ENCODE measurements around the gene DGCR2.
A peak's percentile ranks its signal among the peaks of the same experiment; 100 is the strongest.

Gene DGCR2

DNA sequence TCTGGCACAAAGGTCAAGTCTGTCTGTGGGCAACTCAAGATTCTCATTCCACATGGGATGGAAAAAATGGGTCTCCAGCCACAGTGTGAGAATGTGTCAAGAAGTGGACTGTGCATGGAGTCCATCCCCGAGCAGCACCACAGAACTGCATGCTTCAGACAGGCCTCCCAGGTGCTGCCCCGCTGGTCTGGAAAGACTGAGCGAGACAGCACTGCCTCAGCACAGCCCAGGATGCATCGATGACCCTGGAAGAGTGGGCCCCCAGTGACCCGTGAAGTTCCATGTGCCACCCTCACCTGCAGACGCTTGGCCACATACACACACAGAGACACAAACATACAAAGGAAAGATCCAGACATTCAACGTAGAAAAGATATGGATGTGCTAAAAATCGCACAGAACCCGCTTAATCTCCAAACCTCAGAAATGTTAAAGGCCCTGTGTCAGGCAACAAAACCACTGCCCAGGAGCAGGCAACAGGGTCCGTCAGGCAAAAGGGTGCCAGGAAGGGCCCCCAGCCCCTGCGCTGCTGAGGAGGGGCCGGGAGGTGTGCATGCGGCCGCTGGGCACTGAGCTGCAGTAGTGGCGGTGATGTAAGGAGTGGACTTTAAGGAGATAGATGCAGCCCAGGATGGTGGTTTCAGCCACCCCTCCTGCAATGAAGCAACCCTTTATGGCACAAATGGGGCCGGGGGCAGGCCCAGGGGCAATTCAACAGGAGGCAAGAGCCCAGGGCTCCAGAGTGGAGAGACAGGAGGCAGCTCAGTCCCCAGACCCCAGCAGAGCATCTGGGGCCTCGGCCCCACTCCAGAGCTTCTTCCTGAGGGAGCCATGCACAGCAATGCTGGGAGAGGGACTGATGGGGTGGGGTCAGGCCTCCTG lies 84.7 kb downstream of the DGCR2 start:
- DNase-seq (ENCODE audit: low read depth in 1 of 2, low spot score in 1 of 2), result no peak
- no peak overlapping the region for H3K4me3 ChIP-seq (replicated peaks; ENCODE audit: insufficient read depth, low read length)
- H3K27ac ChIP-seq (replicated peaks), result no peak overlapping the region
- no peaks in the 10 kb centered on the region for H3K27me3 ChIP-seq (ENCODE audit: insufficient read depth, poor library complexity, severe bottlenecking)
- TF ChIP-seq, protein P1, sequence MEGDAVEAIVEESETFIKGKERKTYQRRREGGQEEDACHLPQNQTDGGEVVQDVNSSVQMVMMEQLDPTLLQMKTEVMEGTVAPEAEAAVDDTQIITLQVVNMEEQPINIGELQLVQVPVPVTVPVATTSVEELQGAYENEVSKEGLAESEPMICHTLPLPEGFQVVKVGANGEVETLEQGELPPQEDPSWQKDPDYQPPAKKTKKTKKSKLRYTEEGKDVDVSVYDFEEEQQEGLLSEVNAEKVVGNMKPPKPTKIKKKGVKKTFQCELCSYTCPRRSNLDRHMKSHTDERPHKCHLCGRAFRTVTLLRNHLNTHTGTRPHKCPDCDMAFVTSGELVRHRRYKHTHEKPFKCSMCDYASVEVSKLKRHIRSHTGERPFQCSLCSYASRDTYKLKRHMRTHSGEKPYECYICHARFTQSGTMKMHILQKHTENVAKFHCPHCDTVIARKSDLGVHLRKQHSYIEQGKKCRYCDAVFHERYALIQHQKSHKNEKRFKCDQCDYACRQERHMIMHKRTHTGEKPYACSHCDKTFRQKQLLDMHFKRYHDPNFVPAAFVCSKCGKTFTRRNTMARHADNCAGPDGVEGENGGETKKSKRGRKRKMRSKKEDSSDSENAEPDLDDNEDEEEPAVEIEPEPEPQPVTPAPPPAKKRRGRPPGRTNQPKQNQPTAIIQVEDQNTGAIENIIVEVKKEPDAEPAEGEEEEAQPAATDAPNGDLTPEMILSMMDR (IDR thresholded peaks at IDR 0.05; ENCODE audit: insufficient read depth, low read length), result no peak
- TF ChIP-seq POLR2AphosphoS5 (IDR thresholded peaks at IDR 0.05; ENCODE audit: low read depth), result no peak
- TF ChIP-seq, protein P2, sequence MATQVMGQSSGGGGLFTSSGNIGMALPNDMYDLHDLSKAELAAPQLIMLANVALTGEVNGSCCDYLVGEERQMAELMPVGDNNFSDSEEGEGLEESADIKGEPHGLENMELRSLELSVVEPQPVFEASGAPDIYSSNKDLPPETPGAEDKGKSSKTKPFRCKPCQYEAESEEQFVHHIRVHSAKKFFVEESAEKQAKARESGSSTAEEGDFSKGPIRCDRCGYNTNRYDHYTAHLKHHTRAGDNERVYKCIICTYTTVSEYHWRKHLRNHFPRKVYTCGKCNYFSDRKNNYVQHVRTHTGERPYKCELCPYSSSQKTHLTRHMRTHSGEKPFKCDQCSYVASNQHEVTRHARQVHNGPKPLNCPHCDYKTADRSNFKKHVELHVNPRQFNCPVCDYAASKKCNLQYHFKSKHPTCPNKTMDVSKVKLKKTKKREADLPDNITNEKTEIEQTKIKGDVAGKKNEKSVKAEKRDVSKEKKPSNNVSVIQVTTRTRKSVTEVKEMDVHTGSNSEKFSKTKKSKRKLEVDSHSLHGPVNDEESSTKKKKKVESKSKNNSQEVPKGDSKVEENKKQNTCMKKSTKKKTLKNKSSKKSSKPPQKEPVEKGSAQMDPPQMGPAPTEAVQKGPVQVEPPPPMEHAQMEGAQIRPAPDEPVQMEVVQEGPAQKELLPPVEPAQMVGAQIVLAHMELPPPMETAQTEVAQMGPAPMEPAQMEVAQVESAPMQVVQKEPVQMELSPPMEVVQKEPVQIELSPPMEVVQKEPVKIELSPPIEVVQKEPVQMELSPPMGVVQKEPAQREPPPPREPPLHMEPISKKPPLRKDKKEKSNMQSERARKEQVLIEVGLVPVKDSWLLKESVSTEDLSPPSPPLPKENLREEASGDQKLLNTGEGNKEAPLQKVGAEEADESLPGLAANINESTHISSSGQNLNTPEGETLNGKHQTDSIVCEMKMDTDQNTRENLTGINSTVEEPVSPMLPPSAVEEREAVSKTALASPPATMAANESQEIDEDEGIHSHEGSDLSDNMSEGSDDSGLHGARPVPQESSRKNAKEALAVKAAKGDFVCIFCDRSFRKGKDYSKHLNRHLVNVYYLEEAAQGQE (IDR thresholded peaks at IDR 0.05; ENCODE audit: insufficient replicate concordance, low read depth), result no peak
- no peak for TF ChIP-seq SPI1 (IDR thresholded peaks at IDR 0.05; ENCODE audit: borderline replicate concordance, low read depth)

DNA sequence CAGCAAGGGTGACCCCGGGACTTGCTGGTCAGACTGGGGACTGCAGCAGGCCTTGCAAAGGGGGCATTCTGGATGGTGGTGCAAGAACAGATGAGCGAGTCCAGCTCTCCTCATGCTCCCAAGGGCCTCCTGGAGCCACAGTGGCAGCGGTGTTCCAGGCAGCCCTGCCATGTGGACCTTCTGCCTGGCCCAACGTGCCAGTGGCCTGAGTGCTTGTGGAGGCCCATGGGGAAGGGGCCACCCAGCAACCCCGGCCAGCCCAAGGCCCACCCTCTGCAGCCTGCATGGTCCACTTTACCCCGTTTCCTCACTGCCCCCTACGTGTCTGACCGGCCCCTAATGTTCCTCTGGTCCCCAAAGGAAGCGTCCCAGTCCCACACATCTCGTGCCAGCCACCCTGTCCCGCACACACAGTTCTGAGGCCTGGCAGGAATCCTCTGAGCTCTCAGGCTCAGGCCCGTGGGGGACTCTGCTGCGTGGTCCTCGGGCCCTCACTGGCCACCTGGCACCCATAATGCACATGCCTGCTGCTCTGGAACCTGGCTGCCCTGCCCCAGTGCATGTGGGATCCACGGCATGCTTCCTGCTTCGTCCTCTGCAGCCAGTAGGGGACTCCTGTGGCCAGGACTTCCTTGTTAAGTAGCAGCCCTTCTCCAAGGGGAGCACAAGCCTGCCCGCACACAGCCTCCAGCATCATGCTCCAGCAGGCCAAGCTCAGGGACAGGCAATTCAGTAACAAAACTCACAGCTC lies 85.5 kb downstream of the DGCR2 start:
- TF ChIP-seq, protein P2 (IDR thresholded peaks at IDR 0.05; ENCODE audit: insufficient replicate concordance, low read depth), result no peak
- TF ChIP-seq POLR2AphosphoS5 (IDR thresholded peaks at IDR 0.05; ENCODE audit: low read depth), result 0 out of 2 replicates have a peak, but pooled peaks have one; percentile 47
- no peak overlapping the region for H3K4me3 ChIP-seq (replicated peaks; ENCODE audit: insufficient read depth, low read length)
- no peaks in the 10 kb centered on the region for H3K27me3 ChIP-seq (ENCODE audit: insufficient read depth, poor library complexity, severe bottlenecking)
- DNase-seq (ENCODE audit: low read depth in 1 of 2, low spot score in 1 of 2), result peak in 1 of 2 experiments; percentile 31
- no peak overlapping the region for H3K27ac ChIP-seq (replicated peaks)

DNA sequence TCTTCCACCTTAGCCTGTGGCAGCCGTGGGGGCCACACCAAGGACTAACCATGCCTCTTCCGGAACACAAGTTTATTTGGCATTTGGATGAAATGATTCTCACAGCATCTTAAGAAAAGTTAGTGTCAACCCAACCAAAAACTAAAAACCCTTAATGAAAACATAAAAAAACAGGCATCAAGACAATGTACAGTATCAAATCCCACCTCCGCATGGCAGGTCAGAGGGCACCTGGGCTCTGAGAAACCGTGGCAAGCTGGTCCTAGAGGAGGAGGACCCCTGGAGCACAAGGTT lies 86.0 kb downstream of the DGCR2 start:
- H3K4me3 ChIP-seq (replicated peaks; ENCODE audit: insufficient read depth, low read length), result no peak overlapping the region
- DNase-seq (ENCODE audit: low read depth in 1 of 2, low spot score in 1 of 2), result no peak
- no peak for TF ChIP-seq GABPA (IDR thresholded peaks at IDR 0.05; ENCODE audit: low read depth)
- TF ChIP-seq, protein P2 (IDR thresholded peaks at IDR 0.05; ENCODE audit: insufficient replicate concordance, low read depth), result no peak
- H3K27ac ChIP-seq (replicated peaks), result no peak overlapping the region
- peaks cover 2% of the 10 kb centered on the region for H3K27me3 ChIP-seq (ENCODE audit: insufficient read depth, poor library complexity, severe bottlenecking)

Data from HL-60 (cell line).